SK-N-SH treated with all-trans-retinoic acid at 6 μM for 48 hours (cell line): ENCODE data around the gene PTPRH.

Experiments
- ATAC-seq: fragments of 200-7000 bp; cut with Tn5 transposase; 3 replicates; pipeline ENCODE4 v1.9.1; 2020; ENCODE audit warnings: mild to moderate bottlenecking, moderate library complexity
- ARNTL ChIP-seq: fragments of 450-650 bp; formaldehyde crosslinking; IDR thresholded peaks from 2 replicates; pipeline ENCODE4 v1.5.0; 2020; ENCODE audit warnings: low read depth, mild to moderate bottlenecking, moderate library complexity, borderline replicate concordance
- BACH2 ChIP-seq: fragments of 250-450 bp; sonication (Bioruptor Pico); IDR thresholded peaks from 2 replicates; pipeline ENCODE4 v1.9.0; 2021; ENCODE audit warnings: mild to moderate bottlenecking, borderline replicate concordance
- CREB5 ChIP-seq: fragments of 250-450 bp; sonication (Bioruptor Pico); IDR thresholded peaks from 2 replicates; pipeline ENCODE4 v1.5.1; 2020; ENCODE audit warnings: low read depth, mild to moderate bottlenecking, moderate library complexity
- CSDC2 ChIP-seq: fragments of 250-450 bp; sonication (Bioruptor Pico); IDR thresholded peaks from 2 replicates; pipeline ENCODE4 v1.5.0; 2020; ENCODE audit warnings: mild to moderate bottlenecking, moderate library complexity
- CSRNP3 ChIP-seq: fragments of 250-450 bp; sonication (Bioruptor Pico); IDR thresholded peaks from 2 replicates; pipeline ENCODE4 v1.5.1; 2021; ENCODE audit warnings: mild to moderate bottlenecking, moderate library complexity
- ESRRG ChIP-seq: fragments of 250-450 bp; sonication (Bioruptor Pico); IDR thresholded peaks from 2 replicates; pipeline ENCODE4 v1.6.1; 2021; ENCODE audit warnings: mild to moderate bottlenecking
- GLIS3 ChIP-seq: fragments of 250-450 bp; sonication (Bioruptor Pico); IDR thresholded peaks from 2 replicates; pipeline ENCODE4 v1.5.0; 2020; ENCODE audit warnings: mild to moderate bottlenecking, moderate library complexity
- ISL1 ChIP-seq: fragments of 250-450 bp; sonication (Bioruptor Pico); IDR thresholded peaks from 2 replicates; pipeline ENCODE4 v2.1.2; 2022; ENCODE audit warnings: mild to moderate bottlenecking, moderate library complexity
- OSR1 ChIP-seq: fragments of 250-450 bp; sonication (Bioruptor Pico); IDR thresholded peaks from 2 replicates; pipeline ENCODE4 v1.8.0; 2022; ENCODE audit warnings: moderate library complexity, mild to moderate bottlenecking, inconsistent platforms
- PATZ1 ChIP-seq: fragments of 250-450 bp; sonication (Bioruptor Pico); IDR thresholded peaks from 2 replicates; pipeline ENCODE4 v1.8.0; 2020; ENCODE audit warnings: mild to moderate bottlenecking, moderate library complexity, borderline replicate concordance
- POU6F1 ChIP-seq: fragments of 250-450 bp; sonication (Bioruptor Pico); IDR thresholded peaks from 2 replicates; pipeline ENCODE4 v1.8.0; 2021; ENCODE audit warnings: low read depth, mild to moderate bottlenecking, moderate library complexity, borderline replicate concordance
- PPARA ChIP-seq: fragments of 250-450 bp; sonication (Bioruptor Pico); IDR thresholded peaks from 2 replicates; pipeline ENCODE4 v1.5.0; 2020; ENCODE audit warnings: mild to moderate bottlenecking, borderline replicate concordance
- RARB ChIP-seq: fragments of 250-450 bp; sonication (Bioruptor Pico); IDR thresholded peaks from 2 replicates; pipeline ENCODE4 v1.8.0; 2021; ENCODE audit warnings: mild to moderate bottlenecking, moderate library complexity
- SNAI2 ChIP-seq: fragments of 250-450 bp; sonication (Bioruptor Pico); IDR thresholded peaks from 2 replicates; pipeline ENCODE4 v1.5.0; 2020; ENCODE audit warnings: mild to moderate bottlenecking, moderate library complexity
- TCF4 ChIP-seq: fragments of 250-450 bp; sonication (Bioruptor Pico); IDR thresholded peaks from 2 replicates; pipeline ENCODE4 v1.8.0; 2021; ENCODE audit warnings: mild to moderate bottlenecking, moderate library complexity, borderline replicate concordance
- TOX ChIP-seq: fragments of 250-450 bp; sonication (Bioruptor Pico); IDR thresholded peaks from 2 replicates; pipeline ENCODE4 v1.8.0; 2021; ENCODE audit warnings: mild to moderate bottlenecking, moderate library complexity, borderline replicate concordance
- TSHZ2 ChIP-seq: fragments of 250-450 bp; sonication (Bioruptor Pico); IDR thresholded peaks from 2 replicates; pipeline ENCODE4 v1.5.0; 2020; ENCODE audit warnings: mild to moderate bottlenecking, moderate library complexity
- ZC3H10 ChIP-seq: fragments of 250-450 bp; sonication (Bioruptor Pico); IDR thresholded peaks from 2 replicates; pipeline ENCODE4 v1.5.1; 2021; ENCODE audit warnings: mild to moderate bottlenecking, moderate library complexity
- ZFP3 ChIP-seq: fragments of 250-450 bp; sonication (Bioruptor Pico); IDR thresholded peaks from 2 replicates; pipeline ENCODE4 v1.5.0; 2020; ENCODE audit warnings: mild to moderate bottlenecking, moderate library complexity
- ZFP30 ChIP-seq: fragments of 450-650 bp; formaldehyde crosslinking; IDR thresholded peaks from 2 replicates; pipeline ENCODE4 v1.5.0; 2022; ENCODE audit warnings: mild to moderate bottlenecking, moderate library complexity
- ZNF565 ChIP-seq: fragments of 450-650 bp; formaldehyde crosslinking; conservative IDR thresholded peaks from 2 replicates; pipeline ENCODE4 v1.5.0; 2020; ENCODE audit warnings: low read depth, mild to moderate bottlenecking, moderate library complexity
- ZNF70 ChIP-seq: fragments of 450-650 bp; formaldehyde crosslinking; IDR thresholded peaks from 2 replicates; pipeline ENCODE4 v1.5.0; 2020; ENCODE audit warnings: mild to moderate bottlenecking, moderate library complexity
- ZNF8 ChIP-seq: fragments of 450-650 bp; formaldehyde crosslinking; IDR thresholded peaks from 2 replicates; pipeline ENCODE4 v1.5.0; 2020; ENCODE audit warnings: mild to moderate bottlenecking, moderate library complexity

Gene PTPRH

GRCh38 chr19:55242517-55242916 is 33.2 kb upstream of the PTPRH start:
- no peak for TF ChIP-seq ZNF8 (CRISPR knock-in tag)
- TF ChIP-seq CSDC2 (CRISPR knock-in tag): no peak
- no peak for TF ChIP-seq TSHZ2 (CRISPR knock-in tag)
- no peak for TF ChIP-seq ZFP30 (CRISPR knock-in tag)
- TF ChIP-seq GLIS3: no peak
- no peak for TF ChIP-seq BACH2 (CRISPR knock-in tag)
- no peak for TF ChIP-seq ZFP3 (CRISPR knock-in tag)
- no peak for TF ChIP-seq ZNF565
- TF ChIP-seq OSR1 (CRISPR knock-in tag): no peak
- TF ChIP-seq TOX (CRISPR knock-in tag): no peak
- TF ChIP-seq CSRNP3: no peak
- no peak for TF ChIP-seq PATZ1 (CRISPR knock-in tag)
- TF ChIP-seq, all 23 proteins: peak for 0
- no peak for ATAC-seq

- TF ChIP-seq BACH2 (CRISPR knock-in tag) (no peak), ZNF565 (no peak), ESRRG (no peak), PPARA (CRISPR knock-in tag) (no peak), CSDC2 (CRISPR knock-in tag) (no peak), TSHZ2 (CRISPR knock-in tag) (no peak), ZC3H10 (no peak), ZFP3 (CRISPR knock-in tag) (no peak), RARB (no peak), ISL1 (CRISPR knock-in tag) (no peak), SNAI2 (no peak), ZNF70 (no peak), ZFP30 (CRISPR knock-in tag) (no peak), POU6F1 (CRISPR knock-in tag) (no peak), PATZ1 (CRISPR knock-in tag) (no peak), ZNF8 (CRISPR knock-in tag) (no peak), TCF4 (CRISPR knock-in tag) (no peak), ARNTL (CRISPR knock-in tag) (no peak), CREB5 (no peak), CSRNP3 (no peak)
- ATAC-seq: no peak
Measured at GRCh38 chr19:55241935-55242464, 32.7 kb upstream of the PTPRH start.
